ENCODE measurements around the gene SCAMP1.
"Not testable (repeated sequence)": the region's sequence is repeated elsewhere in the genome, so short reads cannot be mapped to it uniquely, and the experiment has no call there.

SCAMP1 gene

GRCh38 chr5:78449103-78449502 is 88.7 kb downstream of the SCAMP1 start:
- TF ChIP-seq, protein P1, sequence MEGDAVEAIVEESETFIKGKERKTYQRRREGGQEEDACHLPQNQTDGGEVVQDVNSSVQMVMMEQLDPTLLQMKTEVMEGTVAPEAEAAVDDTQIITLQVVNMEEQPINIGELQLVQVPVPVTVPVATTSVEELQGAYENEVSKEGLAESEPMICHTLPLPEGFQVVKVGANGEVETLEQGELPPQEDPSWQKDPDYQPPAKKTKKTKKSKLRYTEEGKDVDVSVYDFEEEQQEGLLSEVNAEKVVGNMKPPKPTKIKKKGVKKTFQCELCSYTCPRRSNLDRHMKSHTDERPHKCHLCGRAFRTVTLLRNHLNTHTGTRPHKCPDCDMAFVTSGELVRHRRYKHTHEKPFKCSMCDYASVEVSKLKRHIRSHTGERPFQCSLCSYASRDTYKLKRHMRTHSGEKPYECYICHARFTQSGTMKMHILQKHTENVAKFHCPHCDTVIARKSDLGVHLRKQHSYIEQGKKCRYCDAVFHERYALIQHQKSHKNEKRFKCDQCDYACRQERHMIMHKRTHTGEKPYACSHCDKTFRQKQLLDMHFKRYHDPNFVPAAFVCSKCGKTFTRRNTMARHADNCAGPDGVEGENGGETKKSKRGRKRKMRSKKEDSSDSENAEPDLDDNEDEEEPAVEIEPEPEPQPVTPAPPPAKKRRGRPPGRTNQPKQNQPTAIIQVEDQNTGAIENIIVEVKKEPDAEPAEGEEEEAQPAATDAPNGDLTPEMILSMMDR (IDR thresholded peaks at IDR 0.05; ENCODE audit: borderline replicate concordance, insufficient read depth, low read depth, low read length): no peak
- no peak overlapping the region for H3K4me3 ChIP-seq (ENCODE audit: low read depth, low read length)

- H3K4me3 ChIP-seq (ENCODE audit: low read depth, low read length): not testable (repeated sequence)
Measured at GRCh38 chr5:78457507-78457906, 97.1 kb downstream of the SCAMP1 start.

GRCh38 chr5:78458843-78459242 is 98.4 kb downstream of the SCAMP1 start:
- TF ChIP-seq, protein P1 (IDR thresholded peaks at IDR 0.05; ENCODE audit: borderline replicate concordance, insufficient read depth, low read depth, low read length): no peak
- H3K4me3 ChIP-seq (ENCODE audit: low read depth, low read length): no peak overlapping the region

GRCh38 chr5:78467140-78467539 is 106.7 kb downstream of the SCAMP1 start:
- TF ChIP-seq, protein P1 (IDR thresholded peaks at IDR 0.05; ENCODE audit: borderline replicate concordance, insufficient read depth, low read depth, low read length): no peak

GRCh38 chr5:78467752-78468357 is 107.4 kb downstream of the SCAMP1 start:
- H3K4me3 ChIP-seq (ENCODE audit: low read depth, low read length): no peak overlapping the region
- TF ChIP-seq, protein P1 (IDR thresholded peaks at IDR 0.05; ENCODE audit: borderline replicate concordance, insufficient read depth, low read depth, low read length): peak; percentile 46; the same call in 1 of the 2 replicates

More at GRCh38 chr5:78467140-78467539, 106.7 kb downstream of the SCAMP1 start:
- no peak overlapping the region for H3K4me3 ChIP-seq (ENCODE audit: low read depth, low read length)

- TF ChIP-seq, protein P1 (IDR thresholded peaks at IDR 0.05; ENCODE audit: borderline replicate concordance, insufficient read depth, low read depth, low read length): no peak
- no peak overlapping the region for H3K4me3 ChIP-seq (ENCODE audit: low read depth, low read length)
Measured at GRCh38 chr5:78471896-78472295, 111.5 kb downstream of the SCAMP1 start.

- TF ChIP-seq, protein P1 (IDR thresholded peaks at IDR 0.05; ENCODE audit: borderline replicate concordance, insufficient read depth, low read depth, low read length): no peak
Measured at GRCh38 chr5:78472469-78473106, 112.2 kb downstream of the SCAMP1 start.

More at GRCh38 chr5:78472469-78473106, 112.2 kb downstream of the SCAMP1 start:
- no peak overlapping the region for H3K4me3 ChIP-seq (ENCODE audit: low read depth, low read length)
